Amygdala (tissue), 56 donors: ENCODE data around the gene OR2S2.

Experiments
- DNase-seq, 56 donors: peaks; one replicate each; lab custom pipeline; 2025; lab: John Stamatoyannopoulos, UW

OR2S2 gene

DNA sequence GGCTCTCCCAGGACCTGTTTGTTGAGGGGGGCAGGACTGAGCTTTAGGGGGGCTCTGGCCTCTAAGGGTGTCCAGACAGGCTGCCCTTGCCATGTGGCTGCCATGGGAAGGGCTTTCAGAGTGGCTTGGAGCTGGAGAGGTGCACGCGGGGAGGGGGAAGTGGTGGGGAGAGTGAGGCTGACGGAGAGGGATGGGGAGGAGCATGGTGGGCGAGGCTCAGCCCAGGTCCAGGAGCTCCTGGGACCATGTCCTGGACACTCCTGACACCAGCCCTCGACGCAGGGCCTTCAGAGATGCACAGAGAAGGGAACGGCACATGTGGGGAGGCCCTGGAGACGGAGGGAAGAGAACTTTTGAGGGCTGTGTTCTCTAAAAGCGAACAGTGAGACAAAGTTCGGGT is 46.3 kb downstream of the OR2S2 start:
- no peak for DNase-seq

DNA sequence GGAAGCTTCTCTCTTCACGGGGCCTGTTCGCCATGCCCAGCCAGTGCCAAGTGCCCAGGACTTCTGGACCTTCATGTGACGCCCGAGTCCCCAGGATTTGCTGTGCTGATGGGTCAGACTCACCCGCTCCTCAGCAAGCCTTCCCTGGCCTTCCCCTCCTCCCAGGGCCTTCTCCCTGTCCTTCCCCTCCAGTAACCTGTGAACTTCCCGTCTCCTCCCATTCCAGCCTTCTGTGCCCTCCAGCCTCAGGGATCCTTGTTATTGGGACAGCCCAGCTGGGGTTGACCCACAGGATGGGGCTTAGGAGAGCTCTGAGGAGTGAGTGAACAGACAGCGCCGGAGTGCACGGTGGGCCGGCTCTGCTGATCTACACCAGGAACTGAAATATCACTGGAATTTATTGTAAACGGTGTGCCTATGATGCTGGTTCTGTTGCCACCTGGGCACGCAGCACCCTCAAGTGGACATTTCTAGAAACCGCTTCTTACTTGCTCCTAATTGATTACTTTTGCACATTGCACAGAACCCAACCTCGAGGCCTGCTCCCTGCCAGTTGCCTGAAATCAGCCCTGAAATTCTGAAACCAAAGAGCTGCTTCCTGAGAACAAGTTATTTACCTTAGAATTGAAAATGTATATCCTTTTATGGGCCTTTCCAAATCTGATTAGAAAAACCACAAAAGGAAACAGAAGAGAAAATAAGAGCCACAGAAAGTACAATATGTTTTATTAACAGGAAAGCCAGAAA is 47.2 kb downstream of the OR2S2 start:
- no peak for DNase-seq

GRCh38 chr9:35909687-35910612 is 48.0 kb downstream of the OR2S2 start:
- DNase-seq = no peak

DNA sequence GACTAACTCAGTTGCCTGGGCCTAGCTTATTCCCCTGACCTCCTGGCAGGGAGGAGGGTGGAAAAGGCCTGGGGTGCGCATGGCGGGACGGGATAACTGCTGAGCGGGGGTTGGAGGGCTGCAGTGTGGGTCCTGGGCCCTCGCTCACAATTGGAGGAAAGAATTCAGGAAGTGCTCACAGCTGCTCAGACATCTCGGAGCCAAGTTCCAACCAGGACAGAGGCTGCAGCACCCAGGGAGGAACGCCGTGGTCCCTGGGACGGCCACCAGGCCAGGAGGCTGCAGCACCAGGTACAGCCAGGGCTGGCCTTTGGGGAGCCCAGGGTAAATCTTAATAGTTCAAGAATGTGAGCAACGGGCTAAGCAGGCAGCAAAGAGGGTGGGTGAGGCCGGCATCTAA is 48.7 kb downstream of the OR2S2 start, which contains the start of gene SPAAR:
SPAAR (plus strand) TSS at position 217 of the 400 bp plus-strand sequence. CDS start 974 bp downstream, outside the sequence.
- no peak for DNase-seq

GRCh38 chr9:35908504-35909125 is 49.3 kb downstream of the OR2S2 start:
- DNase-seq = no peak

GRCh38 chr9:35907711-35908503 is 50.0 kb downstream of the OR2S2 start:
- DNase-seq = peak in 5 of 56 donors; percentile 8 to 49 (median 26)
